ENCODE measurements around the gene CCDC9B.

The CCDC9B gene

GRCh38 chr15:40340740-40341400 lies at the start of gene CCDC9B:
CCDC9B (minus strand) TSS chr15:40340939; CDS start chr15:40340819, 120 bp downstream.
- DNase-seq: peak; percentile 68

- DNase-seq: no peak
Measured at GRCh38 chr15:40389824-40390595, 49.3 kb upstream of the CCDC9B start.

GRCh38 chr15:40388941-40389823 lies 48.4 kb upstream of the CCDC9B start:
- DNase-seq: no peak

- DNase-seq: no peak
Measured at GRCh38 chr15:40386480-40386879, 45.7 kb upstream of the CCDC9B start.

- peak; percentile 83 for DNase-seq
Measured at GRCh38 chr15:40382580-40383456, 42.1 kb upstream of the CCDC9B start, which contains the start of gene KNSTRN. KNSTRN (plus strand) TSS chr15:40382721; CDS start chr15:40382836, 115 bp downstream.

GRCh38 chr15:40381818-40382529 lies 41.2 kb upstream of the CCDC9B start:
- no peak for DNase-seq

- DNase-seq: no peak
Measured at GRCh38 chr15:40380636-40381035, 39.9 kb upstream of the CCDC9B start.

GRCh38 chr15:40379853-40380252 lies 39.1 kb upstream of the CCDC9B start:
- DNase-seq: no peak

GRCh38 chr15:40379374-40379773 lies 38.6 kb upstream of the CCDC9B start:
- no peak for DNase-seq

GRCh38 chr15:40377606-40378005 lies 36.9 kb upstream of the CCDC9B start:
- no peak for DNase-seq

GRCh38 chr15:40372981-40373380 lies 32.2 kb upstream of the CCDC9B start:
- DNase-seq: no peak

GRCh38 chr15:40369971-40370370 lies 29.2 kb upstream of the CCDC9B start:
- no peak for DNase-seq

GRCh38 chr15:40369474-40369869 lies 28.7 kb upstream of the CCDC9B start:
- DNase-seq: no peak

GRCh38 chr15:40368719-40369473 lies 28.2 kb upstream of the CCDC9B start:
- DNase-seq: no peak

GRCh38 chr15:40367686-40368611 lies 27.2 kb upstream of the CCDC9B start:
- DNase-seq: peak; percentile 59

GRCh38 chr15:40367371-40367685 lies 26.6 kb upstream of the CCDC9B start:
- no peak for DNase-seq

GRCh38 chr15:40366457-40367370 lies 26.0 kb upstream of the CCDC9B start:
- DNase-seq: no peak

- DNase-seq: no peak
Measured at GRCh38 chr15:40365624-40366456, 25.1 kb upstream of the CCDC9B start.
